ENCODE measurements around the gene LAMB3. TPM values are rescaled to one million over a fixed set of nuclear protein-coding genes. Genes with fewer than 3 reads are reported as not detected.

LAMB3 gene
- total and polyA plus RNA-seq, 10 of the 15 experiments (the other 5 are each of a cell fraction or from before 2014, with no cell fraction given) = 0.04 to 1.8 (median 0.10) TPM; not detected in 1

DNA sequence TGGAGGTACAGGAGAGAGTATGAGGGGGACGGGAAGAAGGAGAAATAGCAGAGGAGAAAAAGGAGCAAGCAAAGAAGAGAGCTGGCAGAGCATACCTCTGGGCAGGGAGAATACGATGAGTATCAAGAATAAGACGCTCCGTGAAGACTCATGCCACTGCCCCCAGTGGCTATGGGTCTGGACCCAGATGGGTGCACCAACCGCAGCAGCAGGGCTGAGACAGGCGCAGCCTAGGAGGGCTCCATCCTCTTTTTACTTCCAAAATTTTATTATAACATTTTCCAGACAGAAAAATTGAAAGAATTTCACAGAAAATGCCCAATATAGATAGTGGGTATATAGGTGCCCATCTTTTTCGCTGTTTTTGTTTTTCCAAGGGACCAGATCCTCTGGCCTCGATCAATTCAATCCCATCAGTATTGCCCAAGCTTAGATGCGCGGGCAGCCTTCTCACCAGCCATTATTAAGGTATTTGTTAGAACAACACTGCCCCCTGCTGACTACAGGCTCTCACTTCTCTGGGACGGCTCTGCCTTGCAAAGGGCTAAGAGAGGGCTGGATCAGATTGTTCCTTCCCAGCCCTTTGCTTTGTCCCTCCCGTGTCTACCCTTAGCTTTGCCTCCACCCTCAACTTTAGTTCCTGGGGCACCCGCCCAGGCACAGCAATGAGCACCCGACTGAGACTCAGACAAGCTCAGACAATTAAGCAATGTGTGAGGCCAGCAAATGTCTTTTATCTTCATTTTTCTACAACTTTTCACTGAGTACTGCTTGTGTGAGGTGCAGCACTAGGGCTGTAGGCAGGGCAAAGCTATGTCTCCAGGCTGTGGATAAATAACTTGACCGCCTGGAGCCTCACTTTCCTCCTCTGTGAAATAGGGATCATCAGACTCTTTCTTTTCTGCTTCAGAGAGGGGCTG, 86.2 kb downstream of the LAMB3 start:
- in situ Hi-C loops (cut with MboI) (no loop called here), intact Hi-C loops (cut with micrococcal nuclease; ENCODE audit: unreplicated experiment) (loop anchor here (2.0 kb wide), 1 partner anchor 363 kb away; no protein-coding TSS in a partner anchor)
- BruUV-seq (replicated peaks) = no TSS peak
- H3K4me3 ChIP-seq = no peak overlapping the region
- H4K20me1 ChIP-seq (ENCODE audit: control insufficient read depth, insufficient read depth) = no peaks in the 10 kb centered on the region
- H3K27ac ChIP-seq (ENCODE audit: control insufficient read depth, insufficient read depth) = no peak overlapping the region
- 22% methylated on average over 15 of the region's 15 CpGs for WGBS (ENCODE audit: insufficient coverage, insufficient replicate concordance, low lambda C conversion rate, missing lambda C conversion rate)
- H3K9me3 ChIP-seq (replicated peaks; ENCODE audit: control insufficient read depth, insufficient read depth, low read length) = no peaks in the 10 kb centered on the region
- H3K9ac ChIP-seq (ENCODE audit: control insufficient read depth, insufficient read depth, low read length) = no peak overlapping the region
- FAIRE-seq = peak; percentile 80
- TF ChIP-seq SMC3 (IDR thresholded peaks at IDR 0.05; ENCODE audit: borderline replicate concordance, low read length) (peak; percentile 39; the same call in 1 of the 2 replicates), RAD21 (IDR thresholded peaks at IDR 0.05; ENCODE audit: insufficient read depth, low read depth, low read length) (peak; percentile 68), YY1 (IDR thresholded peaks at IDR 0.05; ENCODE audit: low read depth, low read length) (peak; percentile 73)
- TF ChIP-seq, protein P1, sequence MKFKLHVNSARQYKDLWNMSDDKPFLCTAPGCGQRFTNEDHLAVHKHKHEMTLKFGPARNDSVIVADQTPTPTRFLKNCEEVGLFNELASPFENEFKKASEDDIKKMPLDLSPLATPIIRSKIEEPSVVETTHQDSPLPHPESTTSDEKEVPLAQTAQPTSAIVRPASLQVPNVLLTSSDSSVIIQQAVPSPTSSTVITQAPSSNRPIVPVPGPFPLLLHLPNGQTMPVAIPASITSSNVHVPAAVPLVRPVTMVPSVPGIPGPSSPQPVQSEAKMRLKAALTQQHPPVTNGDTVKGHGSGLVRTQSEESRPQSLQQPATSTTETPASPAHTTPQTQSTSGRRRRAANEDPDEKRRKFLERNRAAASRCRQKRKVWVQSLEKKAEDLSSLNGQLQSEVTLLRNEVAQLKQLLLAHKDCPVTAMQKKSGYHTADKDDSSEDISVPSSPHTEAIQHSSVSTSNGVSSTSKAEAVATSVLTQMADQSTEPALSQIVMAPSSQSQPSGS (IDR thresholded peaks at IDR 0.05; ENCODE audit: low read length) = no peak
- TF ChIP-seq, protein P2, sequence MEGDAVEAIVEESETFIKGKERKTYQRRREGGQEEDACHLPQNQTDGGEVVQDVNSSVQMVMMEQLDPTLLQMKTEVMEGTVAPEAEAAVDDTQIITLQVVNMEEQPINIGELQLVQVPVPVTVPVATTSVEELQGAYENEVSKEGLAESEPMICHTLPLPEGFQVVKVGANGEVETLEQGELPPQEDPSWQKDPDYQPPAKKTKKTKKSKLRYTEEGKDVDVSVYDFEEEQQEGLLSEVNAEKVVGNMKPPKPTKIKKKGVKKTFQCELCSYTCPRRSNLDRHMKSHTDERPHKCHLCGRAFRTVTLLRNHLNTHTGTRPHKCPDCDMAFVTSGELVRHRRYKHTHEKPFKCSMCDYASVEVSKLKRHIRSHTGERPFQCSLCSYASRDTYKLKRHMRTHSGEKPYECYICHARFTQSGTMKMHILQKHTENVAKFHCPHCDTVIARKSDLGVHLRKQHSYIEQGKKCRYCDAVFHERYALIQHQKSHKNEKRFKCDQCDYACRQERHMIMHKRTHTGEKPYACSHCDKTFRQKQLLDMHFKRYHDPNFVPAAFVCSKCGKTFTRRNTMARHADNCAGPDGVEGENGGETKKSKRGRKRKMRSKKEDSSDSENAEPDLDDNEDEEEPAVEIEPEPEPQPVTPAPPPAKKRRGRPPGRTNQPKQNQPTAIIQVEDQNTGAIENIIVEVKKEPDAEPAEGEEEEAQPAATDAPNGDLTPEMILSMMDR (IDR thresholded peaks at IDR 0.05 in 2 of 3, conservative IDR thresholded peaks at IDR 0.05 in 1 of 3; ENCODE audit: control insufficient read depth in 2 of 3, extremely low read depth in 1 of 3, insufficient read depth in 1 of 3, low read depth in 3 of 3, low read length in 3 of 3) = peak; percentile 76 to 87 (median 82)
- ChIA-PET SMC1A (ENCODE audit: uncharacterized antibody, unreplicated experiment) (interaction anchor here (0.9 to 5.1 kb wide), 9 partner anchors 10 to 203 kb away, joined by 3 to 46 read pairs (median 4); no protein-coding TSS in a partner anchor), CTCF (interaction anchor here (0.6 to 24.2 kb wide), 63 partner anchors 8 to 950 kb away, joined by 3 to 307 read pairs (median 4); partner anchors contain the start of genes CAMK1G, G0S2, HSD11B1 and UTP25), RAD21 (ENCODE audit: unreplicated experiment) (interaction anchor here (0.6 to 2.4 kb wide), 6 partner anchors 18 to 365 kb away, joined by 3 to 11 read pairs (median 4); no protein-coding TSS in a partner anchor), POLR2A (no interaction called here)
- no peak overlapping the region for H3K4me2 ChIP-seq (ENCODE audit: control insufficient read depth, insufficient read depth)
- H3K36me3 ChIP-seq (ENCODE audit: control insufficient read depth in 2 of 2, insufficient read depth in 2 of 2, low read length in 1 of 2) = no peaks in the 10 kb centered on the region
- no peaks in the 10 kb centered on the region for H3K4me1 ChIP-seq (ENCODE audit: control insufficient read depth, insufficient read depth, low read length)
- peak; percentile 96 for ATAC-seq
- no peak overlapping the region for H2AFZ ChIP-seq (ENCODE audit: control insufficient read depth, low read depth, low read length)
- no peak for DNase-seq (ENCODE audit: low read depth, low spot score)
- peaks cover 0 to 5% of the 10 kb centered on the region in 2 experiments; a peak in 3 of 4 replicates for H3K27me3 ChIP-seq (replicated peaks in 1 of 2; ENCODE audit: control insufficient read depth in 2 of 2, insufficient read depth in 2 of 2, low read length in 1 of 2)
- H3K79me2 ChIP-seq (ENCODE audit: control insufficient read depth, insufficient read depth, low read length) = no peaks in the 10 kb centered on the region

Small RNA genes within 50 kb of the gene (microRNA-seq; reads per million reads assigned to microRNA genes)
- not detected for gene MIR4260

Other genes starting within 250 kb of the LAMB3 start
- not detected in 2 replicates for gene CAMK1G, start 68.7 kb downstream of the LAMB3 start, total RNA-seq (2014; rRNA removed)
- not detected in 2 replicates for gene CAMK1G, start 68.7 kb downstream of the LAMB3 start, total RNA-seq (2014; rRNA removed; fragmentation: Illumina TruSeq; extraction: Trizol)
- gene CAMK1G, start 68.7 kb downstream of the LAMB3 start, total RNA-seq (2021) = not detected in 2 replicates
- 0.12 and 0.20 TPM in 2 replicates for gene CAMK1G, start 68.7 kb downstream of the LAMB3 start, polyA plus RNA-seq (2011; rRNA removed)
- not detected in 2 replicates for gene CAMK1G, start 68.7 kb downstream of the LAMB3 start, polyA plus RNA-seq (2014; fragmentation: Illumina TruSeq; extraction: Trizol)
- gene CAMK1G, start 68.7 kb downstream of the LAMB3 start, polyA plus RNA-seq (2014; fragmentation: Nextera tagmentation; extraction: Ambion mirVana) = not detected
- 0.18 TPM in 1 of 2 replicates, not detected in the other for gene CAMK1G, start 68.7 kb downstream of the LAMB3 start, polyA plus RNA-seq (2014; rRNA removed)
- not detected for gene CAMK1G, start 68.7 kb downstream of the LAMB3 start, polyA plus RNA-seq (2016; fragmentation: Nextera tagmentation; extraction: Ambion mirVana)
- gene G0S2, start 23.0 kb upstream of the LAMB3 start, total RNA-seq (2014; rRNA removed) = 0.22 and 0.34 TPM in 2 replicates
- gene G0S2, start 23.0 kb upstream of the LAMB3 start, total RNA-seq (2014; rRNA removed; fragmentation: Illumina TruSeq; extraction: Trizol) = 0.18 TPM in 1 of 2 replicates, not detected in the other
- gene G0S2, start 23.0 kb upstream of the LAMB3 start, total RNA-seq (2021) = 0.24 and 0.51 TPM in 2 replicates
- 0.13 and 0.26 TPM in 2 replicates for gene G0S2, start 23.0 kb upstream of the LAMB3 start, polyA plus RNA-seq (2011; rRNA removed)
- gene G0S2, start 23.0 kb upstream of the LAMB3 start, polyA plus RNA-seq (2014; fragmentation: Illumina TruSeq; extraction: Trizol) = 0.13 TPM in 1 of 2 replicates, not detected in the other
- under 1 TPM; 0.07 to 0.08 TPM for gene G0S2, start 23.0 kb upstream of the LAMB3 start, polyA plus RNA-seq (2014; fragmentation: Nextera tagmentation; extraction: Ambion mirVana)
- 0.26 TPM in 1 of 2 replicates, not detected in the other for gene G0S2, start 23.0 kb upstream of the LAMB3 start, polyA plus RNA-seq (2014; rRNA removed)
- under 1 TPM; 0.20 to 0.48 TPM for gene G0S2, start 23.0 kb upstream of the LAMB3 start, polyA plus RNA-seq (2016; fragmentation: Nextera tagmentation; extraction: Ambion mirVana)
- gene HSD11B1, start 52.4 kb upstream of the LAMB3 start, total RNA-seq (2014; rRNA removed) = not detected in 2 replicates
- gene HSD11B1, start 52.4 kb upstream of the LAMB3 start, total RNA-seq (2014; rRNA removed; fragmentation: Illumina TruSeq; extraction: Trizol) = not detected in 2 replicates
- gene HSD11B1, start 52.4 kb upstream of the LAMB3 start, total RNA-seq (2021) = not detected in 2 replicates
- 0.10 and 0.15 TPM in 2 replicates for gene HSD11B1, start 52.4 kb upstream of the LAMB3 start, polyA plus RNA-seq (2011; rRNA removed)
- not detected in 2 replicates for gene HSD11B1, start 52.4 kb upstream of the LAMB3 start, polyA plus RNA-seq (2014; fragmentation: Illumina TruSeq; extraction: Trizol)
- under 1 TPM; 0.04 to 0.27 TPM for gene HSD11B1, start 52.4 kb upstream of the LAMB3 start, polyA plus RNA-seq (2014; fragmentation: Nextera tagmentation; extraction: Ambion mirVana)
- 0.05 TPM in 1 of 2 replicates, not detected in the other for gene HSD11B1, start 52.4 kb upstream of the LAMB3 start, polyA plus RNA-seq (2014; rRNA removed)
- not detected for gene HSD11B1, start 52.4 kb upstream of the LAMB3 start, polyA plus RNA-seq (2016; fragmentation: Nextera tagmentation; extraction: Ambion mirVana)
- 57.0 and 61.6 TPM in 2 replicates for gene TRAF3IP3, start 103.6 kb upstream of the LAMB3 start, total RNA-seq (2014; rRNA removed)
- 78.2 and 81.8 TPM in 2 replicates for gene TRAF3IP3, start 103.6 kb upstream of the LAMB3 start, total RNA-seq (2014; rRNA removed; fragmentation: Illumina TruSeq; extraction: Trizol)
- 62.6 and 67.5 TPM in 2 replicates for gene TRAF3IP3, start 103.6 kb upstream of the LAMB3 start, total RNA-seq (2021)
- gene TRAF3IP3, start 103.6 kb upstream of the LAMB3 start, polyA plus RNA-seq (2011; rRNA removed) = 119 and 148 TPM in 2 replicates
- gene TRAF3IP3, start 103.6 kb upstream of the LAMB3 start, polyA plus RNA-seq (2014; fragmentation: Illumina TruSeq; extraction: Trizol) = 88.2 and 103 TPM in 2 replicates
- 100 to 1,000 TPM; 117 to 121 TPM for gene TRAF3IP3, start 103.6 kb upstream of the LAMB3 start, polyA plus RNA-seq (2014; fragmentation: Nextera tagmentation; extraction: Ambion mirVana)
- 64.3 and 83.5 TPM in 2 replicates for gene TRAF3IP3, start 103.6 kb upstream of the LAMB3 start, polyA plus RNA-seq (2014; rRNA removed)
- gene TRAF3IP3, start 103.6 kb upstream of the LAMB3 start, polyA plus RNA-seq (2016; fragmentation: Nextera tagmentation; extraction: Ambion mirVana) = 100 to 1,000 TPM; 105 to 115 TPM
- gene C1orf74, start 132.1 kb upstream of the LAMB3 start, total RNA-seq (2014; rRNA removed) = 3.4 and 4.4 TPM in 2 replicates
- gene C1orf74, start 132.1 kb upstream of the LAMB3 start, total RNA-seq (2014; rRNA removed; fragmentation: Illumina TruSeq; extraction: Trizol) = 4.0 and 4.4 TPM in 2 replicates
- 3.4 and 3.5 TPM in 2 replicates for gene C1orf74, start 132.1 kb upstream of the LAMB3 start, total RNA-seq (2021)
- gene C1orf74, start 132.1 kb upstream of the LAMB3 start, polyA plus RNA-seq (2011; rRNA removed) = 3.2 and 3.9 TPM in 2 replicates
- gene C1orf74, start 132.1 kb upstream of the LAMB3 start, polyA plus RNA-seq (2014; fragmentation: Illumina TruSeq; extraction: Trizol) = 3.7 and 3.8 TPM in 2 replicates
- 1 to 10 TPM; 3.4 to 4.4 TPM for gene C1orf74, start 132.1 kb upstream of the LAMB3 start, polyA plus RNA-seq (2014; fragmentation: Nextera tagmentation; extraction: Ambion mirVana)
- gene C1orf74, start 132.1 kb upstream of the LAMB3 start, polyA plus RNA-seq (2014; rRNA removed) = 2.3 and 3.1 TPM in 2 replicates
- 1 to 10 TPM; 4.6 to 5.5 TPM for gene C1orf74, start 132.1 kb upstream of the LAMB3 start, polyA plus RNA-seq (2016; fragmentation: Nextera tagmentation; extraction: Ambion mirVana)
- gene IRF6, start 153.7 kb upstream of the LAMB3 start, total RNA-seq (2014; rRNA removed) = 0.05 TPM in 1 of 2 replicates, not detected in the other
- 0.04 and 0.09 TPM in 2 replicates for gene IRF6, start 153.7 kb upstream of the LAMB3 start, total RNA-seq (2014; rRNA removed; fragmentation: Illumina TruSeq; extraction: Trizol)
- 0.10 and 0.21 TPM in 2 replicates for gene IRF6, start 153.7 kb upstream of the LAMB3 start, total RNA-seq (2021)
- 0.46 and 0.50 TPM in 2 replicates for gene IRF6, start 153.7 kb upstream of the LAMB3 start, polyA plus RNA-seq (2011; rRNA removed)
- gene IRF6, start 153.7 kb upstream of the LAMB3 start, polyA plus RNA-seq (2014; fragmentation: Illumina TruSeq; extraction: Trizol) = 0.12 and 0.30 TPM in 2 replicates
- under 1 TPM; 0.04 to 0.05 TPM for gene IRF6, start 153.7 kb upstream of the LAMB3 start, polyA plus RNA-seq (2014; fragmentation: Nextera tagmentation; extraction: Ambion mirVana)
- 0.11 and 0.22 TPM in 2 replicates for gene IRF6, start 153.7 kb upstream of the LAMB3 start, polyA plus RNA-seq (2014; rRNA removed)
- under 1 TPM; 0.06 to 0.09 TPM for gene IRF6, start 153.7 kb upstream of the LAMB3 start, polyA plus RNA-seq (2016; fragmentation: Nextera tagmentation; extraction: Ambion mirVana)
- gene UTP25, start 175.5 kb upstream of the LAMB3 start, total RNA-seq (2014; rRNA removed) = 8.9 and 9.0 TPM in 2 replicates
- gene UTP25, start 175.5 kb upstream of the LAMB3 start, total RNA-seq (2014; rRNA removed; fragmentation: Illumina TruSeq; extraction: Trizol) = 10.2 and 10.6 TPM in 2 replicates
- gene UTP25, start 175.5 kb upstream of the LAMB3 start, total RNA-seq (2021) = 6.5 and 7.4 TPM in 2 replicates
- gene UTP25, start 175.5 kb upstream of the LAMB3 start, polyA plus RNA-seq (2011; rRNA removed) = 13.3 and 14.8 TPM in 2 replicates
- gene UTP25, start 175.5 kb upstream of the LAMB3 start, polyA plus RNA-seq (2014; fragmentation: Illumina TruSeq; extraction: Trizol) = 9.4 and 10.8 TPM in 2 replicates
- gene UTP25, start 175.5 kb upstream of the LAMB3 start, polyA plus RNA-seq (2014; fragmentation: Nextera tagmentation; extraction: Ambion mirVana) = 1 to 10 TPM; 3.0 TPM
- gene UTP25, start 175.5 kb upstream of the LAMB3 start, polyA plus RNA-seq (2014; rRNA removed) = 5.0 and 6.2 TPM in 2 replicates
- 1 to 10 TPM; 7.9 to 9.4 TPM for gene UTP25, start 175.5 kb upstream of the LAMB3 start, polyA plus RNA-seq (2016; fragmentation: Nextera tagmentation; extraction: Ambion mirVana)